GM12874 (cell line): ENCODE results near the gene SLC6A19.

Experiments
- TF ChIP-seq, protein P1 (sequence below): IDR thresholded peaks from 2 replicates; pipeline ENCODE4 v1.5.1; 2011; ENCODE audit warnings: low read depth, mild to moderate bottlenecking, control low read depth, low read length, moderate library complexity; ENCODE audit not compliant: insufficient read depth

Gene SLC6A19

DNA sequence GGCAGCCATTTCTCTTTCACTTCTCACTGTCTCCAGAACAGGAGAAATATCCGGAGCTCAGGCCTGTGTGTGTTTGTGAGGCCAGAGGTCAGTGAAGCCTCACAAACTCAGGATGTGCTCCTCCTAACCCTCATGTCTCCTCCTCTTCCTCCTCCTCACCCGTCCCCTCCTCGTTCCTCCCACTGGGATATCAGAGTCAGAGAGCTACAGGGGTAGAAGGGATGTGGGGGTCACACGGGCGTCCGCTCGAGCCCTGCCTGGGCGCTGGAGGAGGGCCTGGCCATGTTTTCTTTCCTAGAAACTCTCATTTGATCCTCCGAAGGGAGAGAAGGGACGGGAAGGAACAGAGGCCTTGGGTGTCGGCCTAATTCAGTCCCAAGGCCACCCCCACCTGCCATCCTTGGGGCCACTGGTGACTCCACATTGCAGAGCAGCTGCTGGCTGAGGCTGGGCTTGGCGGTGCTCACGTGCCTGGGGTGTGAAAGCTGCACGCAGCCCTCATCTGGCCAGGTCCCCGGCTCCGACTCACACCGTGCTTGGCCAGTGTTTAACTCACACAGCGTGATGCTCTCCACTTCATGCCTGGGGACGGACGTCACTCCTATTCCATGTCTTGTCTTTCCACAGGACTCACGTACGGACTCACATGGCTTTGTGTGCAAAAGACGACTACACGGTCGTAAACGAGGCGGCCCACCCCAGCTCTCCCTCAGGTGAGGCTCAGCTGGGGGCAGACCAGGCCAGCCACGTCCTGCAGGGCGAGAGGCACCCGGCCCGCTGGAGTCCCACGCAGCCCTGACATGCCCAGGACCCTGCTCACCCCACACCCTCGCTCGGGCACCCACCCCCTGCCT is 22.6 kb upstream of the SLC6A19 start:
- TF ChIP-seq, protein P1, sequence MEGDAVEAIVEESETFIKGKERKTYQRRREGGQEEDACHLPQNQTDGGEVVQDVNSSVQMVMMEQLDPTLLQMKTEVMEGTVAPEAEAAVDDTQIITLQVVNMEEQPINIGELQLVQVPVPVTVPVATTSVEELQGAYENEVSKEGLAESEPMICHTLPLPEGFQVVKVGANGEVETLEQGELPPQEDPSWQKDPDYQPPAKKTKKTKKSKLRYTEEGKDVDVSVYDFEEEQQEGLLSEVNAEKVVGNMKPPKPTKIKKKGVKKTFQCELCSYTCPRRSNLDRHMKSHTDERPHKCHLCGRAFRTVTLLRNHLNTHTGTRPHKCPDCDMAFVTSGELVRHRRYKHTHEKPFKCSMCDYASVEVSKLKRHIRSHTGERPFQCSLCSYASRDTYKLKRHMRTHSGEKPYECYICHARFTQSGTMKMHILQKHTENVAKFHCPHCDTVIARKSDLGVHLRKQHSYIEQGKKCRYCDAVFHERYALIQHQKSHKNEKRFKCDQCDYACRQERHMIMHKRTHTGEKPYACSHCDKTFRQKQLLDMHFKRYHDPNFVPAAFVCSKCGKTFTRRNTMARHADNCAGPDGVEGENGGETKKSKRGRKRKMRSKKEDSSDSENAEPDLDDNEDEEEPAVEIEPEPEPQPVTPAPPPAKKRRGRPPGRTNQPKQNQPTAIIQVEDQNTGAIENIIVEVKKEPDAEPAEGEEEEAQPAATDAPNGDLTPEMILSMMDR = no peak

DNA sequence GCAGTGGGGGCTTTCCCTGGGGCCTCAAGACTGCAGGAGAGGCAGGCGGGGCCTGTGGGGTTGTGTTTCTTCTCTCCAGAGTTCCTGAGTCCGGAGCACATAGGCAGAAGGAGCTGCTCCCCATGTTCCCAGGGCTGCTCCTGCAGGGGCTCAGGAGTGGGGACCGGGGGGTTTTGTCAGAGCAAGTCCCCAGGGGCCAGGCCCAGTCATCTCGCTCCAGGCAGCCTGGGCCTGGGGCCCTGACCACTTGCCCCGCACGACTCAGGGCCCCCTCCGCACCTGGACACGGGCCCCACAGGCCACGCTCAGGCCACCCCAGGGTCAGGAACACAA is 22.0 kb upstream of the SLC6A19 start:
- TF ChIP-seq, protein P1 = no peak

DNA sequence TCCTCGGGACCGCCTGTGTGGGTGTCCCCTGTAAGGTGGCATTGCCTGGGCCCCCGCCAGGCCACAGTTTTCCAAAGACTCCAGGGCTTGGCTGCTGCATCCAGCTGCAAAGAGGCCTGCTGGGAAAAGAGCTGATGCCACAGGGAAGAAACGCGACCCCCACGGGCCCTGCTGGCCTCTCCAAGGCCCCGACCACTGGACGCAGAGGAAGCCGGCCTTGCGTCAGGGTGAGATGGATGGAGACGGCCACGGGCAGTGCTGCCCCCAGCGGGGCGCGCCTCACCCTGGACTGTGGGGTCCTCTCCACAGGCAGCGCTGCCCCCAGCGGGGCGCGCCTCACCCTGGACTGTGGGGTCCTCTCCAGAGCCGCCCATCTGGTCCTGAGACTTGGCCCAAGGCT is 21.3 kb upstream of the SLC6A19 start:
- TF ChIP-seq, protein P1 = no peak

DNA sequence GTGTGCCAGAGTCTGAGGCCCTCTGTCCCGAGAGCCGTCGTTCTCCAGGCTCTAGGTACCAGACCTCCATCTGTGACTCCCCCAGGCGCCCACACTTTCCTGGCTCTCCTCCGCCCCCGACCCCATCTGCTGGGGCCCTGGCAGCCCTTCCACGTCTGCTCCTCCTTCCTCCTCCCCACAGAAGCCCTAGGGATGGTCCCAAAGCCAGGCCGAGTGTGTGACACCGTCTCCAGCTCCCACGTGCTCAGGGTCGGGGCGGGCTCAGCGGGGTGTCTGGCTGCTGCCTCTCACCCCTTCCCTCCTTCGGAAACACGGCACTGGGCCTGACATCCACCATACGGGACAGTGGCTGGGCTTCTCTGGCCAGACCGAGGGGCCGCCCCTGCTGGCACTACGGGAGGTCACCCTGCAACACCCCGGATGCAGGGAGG is 20.5 kb upstream of the SLC6A19 start:
- TF ChIP-seq, protein P1 = no peak

DNA sequence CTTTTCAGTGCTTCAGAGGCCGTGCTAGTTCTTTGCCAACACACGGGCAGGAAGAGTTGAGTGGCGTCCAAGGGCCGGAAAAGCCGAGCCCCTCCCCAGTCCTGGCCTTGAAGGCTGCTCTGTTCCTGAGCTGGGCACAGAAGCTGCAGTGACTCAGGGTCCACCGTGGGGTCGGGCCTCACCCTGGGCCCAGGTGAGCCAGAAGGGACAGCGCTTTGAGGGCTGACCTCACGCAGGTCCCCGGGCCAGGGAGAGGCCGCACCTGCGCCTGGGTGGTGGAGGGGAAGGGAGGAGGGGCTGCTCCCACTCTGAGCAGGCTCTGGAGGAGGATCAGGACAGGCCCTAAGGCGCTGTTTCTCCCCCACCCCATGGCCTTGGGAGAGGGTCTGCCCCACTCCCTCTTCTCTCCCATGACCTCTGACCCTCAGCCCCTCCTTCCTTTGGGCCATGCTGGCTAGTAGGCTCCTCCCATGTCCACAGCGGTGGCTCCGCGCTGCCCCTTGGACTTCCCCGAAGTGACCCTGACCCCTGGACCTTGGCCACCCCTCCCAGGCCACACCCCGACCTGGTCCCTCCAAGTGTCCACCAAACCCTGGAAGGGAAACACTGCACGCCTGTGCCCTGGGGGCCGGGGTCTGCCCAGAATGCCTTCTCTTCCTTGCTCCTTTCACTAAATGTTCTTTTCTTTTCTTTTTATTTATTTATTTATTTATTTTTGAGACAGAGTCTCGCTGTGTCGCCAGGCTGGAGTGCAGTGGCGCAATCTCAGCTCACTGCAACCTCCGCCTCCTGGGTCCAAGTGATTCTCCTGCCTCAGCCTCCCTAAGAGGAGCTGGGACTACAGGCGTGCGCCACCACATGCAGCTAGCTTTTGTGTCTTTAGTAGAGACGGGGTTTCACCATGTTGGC is 19.7 kb upstream of the SLC6A19 start:
- TF ChIP-seq, protein P1 = no peak

DNA sequence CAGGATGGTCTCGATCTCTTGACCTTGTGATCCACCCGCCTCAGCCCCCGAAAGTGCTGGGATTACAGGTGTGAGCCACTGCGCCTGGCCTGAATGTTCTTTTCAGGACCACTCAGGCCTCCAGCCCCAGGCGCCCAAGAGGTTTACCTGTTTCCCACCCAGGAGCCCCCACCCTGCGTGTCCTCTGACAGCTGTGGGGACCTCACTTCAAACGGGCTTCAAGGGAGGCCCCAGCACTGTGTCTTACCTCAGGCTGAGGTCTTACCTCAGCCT is 19.1 kb upstream of the SLC6A19 start:
- TF ChIP-seq, protein P1 = no peak

DNA sequence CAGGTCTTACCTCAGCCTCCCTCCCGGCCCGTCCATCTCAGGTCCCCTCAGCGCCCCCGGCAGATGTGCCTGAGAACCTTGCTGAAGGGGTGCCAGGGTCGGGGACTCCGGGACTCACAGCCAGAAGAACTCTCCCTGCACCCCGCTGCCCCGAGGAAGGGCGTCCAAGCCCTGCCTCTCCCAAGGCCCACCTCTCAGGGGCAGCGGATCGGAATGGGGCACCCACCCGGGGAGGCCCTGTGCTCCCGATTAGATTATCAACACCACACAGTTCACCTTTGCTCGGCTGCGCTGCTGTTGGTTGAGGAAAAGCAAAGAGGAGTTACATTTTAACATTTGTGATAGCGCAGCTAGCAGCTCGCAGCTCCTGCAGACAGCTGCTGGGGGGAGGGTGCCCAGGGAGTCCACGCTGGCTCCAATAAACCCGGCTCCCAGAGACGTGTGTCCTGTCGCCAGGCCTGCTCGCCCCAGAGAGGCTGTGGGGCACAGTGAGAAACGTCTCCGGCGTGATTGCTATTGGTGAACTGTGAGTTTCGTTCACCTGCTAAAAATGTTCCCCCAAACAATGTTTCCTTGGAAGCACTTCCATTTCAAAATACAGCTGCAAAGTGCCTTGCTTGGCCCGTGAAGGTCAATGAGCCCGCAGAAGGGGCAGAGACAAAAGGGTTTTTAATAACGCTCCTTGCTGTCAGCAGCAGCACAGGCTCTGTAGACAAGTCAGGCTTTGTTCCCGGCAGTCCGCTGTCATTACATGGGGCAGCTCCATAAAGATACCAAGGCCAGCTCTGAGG is 18.6 kb upstream of the SLC6A19 start:
- TF ChIP-seq, protein P1 = no peak
